ENCODE results near the gene NPRL2.

NPRL2 gene

DNA sequence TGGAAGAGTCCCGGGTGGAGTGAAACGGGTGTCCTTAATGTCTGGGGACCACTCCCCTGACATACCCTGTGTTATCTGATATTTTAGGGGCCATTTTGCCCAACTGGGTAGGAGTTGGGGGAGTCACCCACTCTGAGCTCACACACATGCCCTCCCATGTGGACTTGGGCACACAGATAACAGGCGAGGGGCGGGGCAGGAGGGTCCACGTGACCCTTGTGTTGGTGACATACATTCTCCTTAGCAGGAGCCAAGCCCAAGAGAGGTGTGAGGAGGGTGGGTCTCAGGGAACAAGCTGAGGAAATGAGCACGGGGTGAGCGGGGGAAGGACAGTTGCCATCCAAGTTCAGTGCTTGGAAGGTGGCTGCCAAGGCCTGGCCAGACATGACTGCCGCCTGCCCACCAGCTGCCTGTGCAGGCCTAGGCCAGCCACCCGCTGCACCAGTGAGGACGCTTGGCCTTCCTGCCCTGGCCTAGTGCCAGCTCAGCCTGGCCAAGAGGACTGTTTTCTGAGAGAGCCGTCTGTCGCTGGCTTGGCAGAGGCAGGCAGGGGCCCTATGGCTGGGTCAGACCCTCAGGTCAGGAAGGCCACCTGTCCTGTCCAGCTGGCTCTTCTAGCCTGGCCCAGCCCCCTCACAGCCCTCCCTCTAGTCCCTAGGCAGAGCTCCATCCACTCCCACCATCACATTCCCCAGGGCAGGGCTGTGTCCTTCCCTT is 40.1 kb upstream of the NPRL2 start:
- no peak for TF ChIP-seq TAF1 (IDR thresholded peaks at IDR 0.05; ENCODE audit: borderline replicate concordance, insufficient read depth, low read length)
- no peak for TF ChIP-seq FOXP2 (optimal IDR thresholded peaks at IDR 0.05; ENCODE audit: borderline replicate concordance, extremely low read depth, extremely low read length, insufficient read depth)
- TF ChIP-seq POLR2AphosphoS5 (IDR thresholded peaks at IDR 0.05; ENCODE audit: low read depth, low read length): no peak
- TF ChIP-seq, protein P1, sequence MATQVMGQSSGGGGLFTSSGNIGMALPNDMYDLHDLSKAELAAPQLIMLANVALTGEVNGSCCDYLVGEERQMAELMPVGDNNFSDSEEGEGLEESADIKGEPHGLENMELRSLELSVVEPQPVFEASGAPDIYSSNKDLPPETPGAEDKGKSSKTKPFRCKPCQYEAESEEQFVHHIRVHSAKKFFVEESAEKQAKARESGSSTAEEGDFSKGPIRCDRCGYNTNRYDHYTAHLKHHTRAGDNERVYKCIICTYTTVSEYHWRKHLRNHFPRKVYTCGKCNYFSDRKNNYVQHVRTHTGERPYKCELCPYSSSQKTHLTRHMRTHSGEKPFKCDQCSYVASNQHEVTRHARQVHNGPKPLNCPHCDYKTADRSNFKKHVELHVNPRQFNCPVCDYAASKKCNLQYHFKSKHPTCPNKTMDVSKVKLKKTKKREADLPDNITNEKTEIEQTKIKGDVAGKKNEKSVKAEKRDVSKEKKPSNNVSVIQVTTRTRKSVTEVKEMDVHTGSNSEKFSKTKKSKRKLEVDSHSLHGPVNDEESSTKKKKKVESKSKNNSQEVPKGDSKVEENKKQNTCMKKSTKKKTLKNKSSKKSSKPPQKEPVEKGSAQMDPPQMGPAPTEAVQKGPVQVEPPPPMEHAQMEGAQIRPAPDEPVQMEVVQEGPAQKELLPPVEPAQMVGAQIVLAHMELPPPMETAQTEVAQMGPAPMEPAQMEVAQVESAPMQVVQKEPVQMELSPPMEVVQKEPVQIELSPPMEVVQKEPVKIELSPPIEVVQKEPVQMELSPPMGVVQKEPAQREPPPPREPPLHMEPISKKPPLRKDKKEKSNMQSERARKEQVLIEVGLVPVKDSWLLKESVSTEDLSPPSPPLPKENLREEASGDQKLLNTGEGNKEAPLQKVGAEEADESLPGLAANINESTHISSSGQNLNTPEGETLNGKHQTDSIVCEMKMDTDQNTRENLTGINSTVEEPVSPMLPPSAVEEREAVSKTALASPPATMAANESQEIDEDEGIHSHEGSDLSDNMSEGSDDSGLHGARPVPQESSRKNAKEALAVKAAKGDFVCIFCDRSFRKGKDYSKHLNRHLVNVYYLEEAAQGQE (IDR thresholded peaks at IDR 0.05; ENCODE audit: insufficient read depth in 1 of 2, low read depth in 2 of 2, low read length in 2 of 2): no peak
- no peak for TF ChIP-seq SIN3A (IDR thresholded peaks at IDR 0.05; ENCODE audit: borderline replicate concordance, insufficient read depth, low read length)

DNA sequence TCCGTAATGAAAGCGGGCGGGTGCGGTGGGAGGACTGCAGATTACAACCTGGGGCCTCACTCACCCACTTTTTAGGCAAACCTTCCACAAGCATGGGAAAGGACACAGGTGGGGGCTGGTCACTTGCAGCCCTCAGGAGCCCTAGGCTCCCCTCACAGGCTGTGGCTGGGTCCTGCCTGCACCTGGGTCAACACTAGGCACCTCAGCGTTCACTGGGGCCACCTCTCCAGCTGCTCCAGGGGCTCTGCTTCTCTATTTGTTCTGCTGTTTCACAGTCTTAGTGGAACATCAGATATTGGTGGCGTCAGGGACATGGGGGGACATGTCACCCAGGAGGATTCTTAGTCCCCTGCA is 38.8 kb upstream of the NPRL2 start:
- TF ChIP-seq TAF1 (IDR thresholded peaks at IDR 0.05; ENCODE audit: borderline replicate concordance, insufficient read depth, low read length) (no peak), POLR2AphosphoS5 (IDR thresholded peaks at IDR 0.05; ENCODE audit: low read depth, low read length) (no peak)

DNA sequence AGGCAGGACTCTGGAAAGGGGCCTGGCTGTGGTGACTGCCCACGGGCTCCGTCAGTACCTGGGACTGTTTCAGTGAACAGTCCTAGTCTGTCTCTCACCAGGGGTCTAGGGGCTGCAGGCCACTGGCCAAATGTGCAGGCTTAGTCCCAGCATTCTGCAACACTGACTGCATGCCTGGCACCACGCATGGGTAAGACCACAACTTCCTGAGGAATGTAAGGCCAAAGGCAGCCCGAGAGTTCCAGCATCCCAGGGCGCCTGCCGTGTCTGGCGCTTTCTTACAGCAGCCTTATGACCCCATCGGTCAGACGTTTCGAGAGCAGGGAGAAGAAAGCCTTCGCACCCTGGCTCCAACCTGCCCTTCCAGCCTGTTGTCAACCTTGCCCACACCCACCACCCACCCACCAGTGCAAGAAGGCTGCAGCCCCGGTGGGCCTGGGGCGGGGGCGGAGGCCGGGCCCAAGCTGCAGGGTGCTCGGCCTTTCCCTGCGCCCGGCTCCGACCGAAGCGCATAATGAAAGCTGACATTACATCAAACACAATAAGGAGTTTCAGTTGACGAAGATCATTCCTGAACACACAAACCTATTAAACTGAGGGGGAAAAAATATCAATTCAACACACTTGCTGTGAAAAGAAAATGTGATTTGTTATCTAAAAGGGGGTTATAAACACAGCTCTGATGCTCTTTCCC is 38.3 kb upstream of the NPRL2 start:
- TF ChIP-seq, protein P1 (IDR thresholded peaks at IDR 0.05; ENCODE audit: insufficient read depth in 1 of 2, low read depth in 2 of 2, low read length in 2 of 2): no peak
- TF ChIP-seq POLR2AphosphoS5 (IDR thresholded peaks at IDR 0.05; ENCODE audit: low read depth, low read length) (no peak), SIN3A (IDR thresholded peaks at IDR 0.05; ENCODE audit: borderline replicate concordance, insufficient read depth, low read length) (no peak), TAF1 (IDR thresholded peaks at IDR 0.05; ENCODE audit: borderline replicate concordance, insufficient read depth, low read length) (no peak), FOXP2 (optimal IDR thresholded peaks at IDR 0.05; ENCODE audit: borderline replicate concordance, extremely low read depth, extremely low read length, insufficient read depth) (no peak)

DNA sequence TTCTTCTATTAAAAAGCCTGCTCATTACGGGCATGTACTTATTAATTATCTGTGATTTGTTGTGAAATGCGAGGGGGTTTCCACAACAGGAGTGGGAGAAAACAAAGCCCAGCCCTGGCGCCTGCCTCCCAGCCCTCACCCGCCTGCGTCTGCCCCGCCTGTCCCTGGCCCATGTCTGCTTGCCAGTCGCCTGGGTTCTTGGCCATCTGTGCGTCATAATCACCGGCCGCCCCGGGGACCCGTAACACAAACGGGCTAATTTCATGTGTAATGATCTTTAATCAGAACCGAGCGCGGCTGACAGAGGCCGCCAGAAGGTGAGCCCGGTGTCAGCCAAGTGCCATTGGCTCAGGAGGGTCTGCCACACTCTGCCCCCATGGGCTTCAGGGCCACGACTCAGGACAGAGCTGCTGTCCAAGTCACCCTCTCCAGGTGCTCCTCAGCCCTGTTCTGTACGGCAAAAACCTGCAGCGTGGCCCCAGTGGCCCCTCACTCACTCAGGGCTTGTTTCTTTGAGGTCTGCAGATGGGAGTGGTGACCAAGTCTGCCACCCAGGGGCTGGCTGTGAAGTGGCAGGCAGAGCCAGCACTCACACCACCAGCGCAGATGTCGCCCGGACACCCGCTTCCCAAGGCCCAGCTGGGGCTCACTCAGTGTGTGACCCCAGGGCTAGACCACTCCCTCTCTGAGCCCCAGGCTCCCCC is 37.6 kb upstream of the NPRL2 start:
- TF ChIP-seq POLR2AphosphoS5 (IDR thresholded peaks at IDR 0.05; ENCODE audit: low read depth, low read length): no peak
- TF ChIP-seq FOXP2 (optimal IDR thresholded peaks at IDR 0.05; ENCODE audit: borderline replicate concordance, extremely low read depth, extremely low read length, insufficient read depth): no peak
- TF ChIP-seq, protein P1 (IDR thresholded peaks at IDR 0.05; ENCODE audit: insufficient read depth in 1 of 2, low read depth in 2 of 2, low read length in 2 of 2): no peak
- no peak for TF ChIP-seq TAF1 (IDR thresholded peaks at IDR 0.05; ENCODE audit: borderline replicate concordance, insufficient read depth, low read length)
- TF ChIP-seq SIN3A (IDR thresholded peaks at IDR 0.05; ENCODE audit: borderline replicate concordance, insufficient read depth, low read length): no peak

DNA sequence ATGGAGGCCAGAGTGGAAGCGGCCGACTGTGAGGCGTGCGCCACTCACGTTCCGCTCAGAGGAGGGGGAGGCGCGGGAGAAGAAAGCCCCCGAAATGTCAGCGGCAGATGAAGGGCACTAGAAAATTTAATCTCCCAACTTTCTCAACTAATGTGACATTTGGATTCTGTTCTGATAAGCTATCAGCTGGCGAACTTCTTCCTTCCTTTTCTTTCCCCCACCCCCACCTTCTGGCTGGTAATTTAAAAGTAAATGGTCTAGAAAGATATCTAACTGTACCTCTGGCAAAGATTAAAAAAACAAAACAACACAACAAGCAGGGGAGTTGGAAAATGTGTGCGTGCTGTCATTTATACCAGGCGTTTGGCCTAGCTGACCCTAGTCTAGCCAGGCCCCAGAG is 35.2 kb upstream of the NPRL2 start:
- TF ChIP-seq, protein P1 (IDR thresholded peaks at IDR 0.05; ENCODE audit: insufficient read depth in 1 of 2, low read depth in 2 of 2, low read length in 2 of 2): no peak
- TF ChIP-seq SIN3A (IDR thresholded peaks at IDR 0.05; ENCODE audit: borderline replicate concordance, insufficient read depth, low read length): no peak
- no peak for TF ChIP-seq TAF1 (IDR thresholded peaks at IDR 0.05; ENCODE audit: borderline replicate concordance, insufficient read depth, low read length)
- TF ChIP-seq POLR2AphosphoS5 (IDR thresholded peaks at IDR 0.05; ENCODE audit: low read depth, low read length): no peak
- no peak for TF ChIP-seq FOXP2 (optimal IDR thresholded peaks at IDR 0.05; ENCODE audit: borderline replicate concordance, extremely low read depth, extremely low read length, insufficient read depth)

All from PFSK-1 (cell line).